GM21786 (cell line): ENCODE results near the gene PLAC9.
"Not testable (repeated sequence)": the region's sequence is repeated elsewhere in the genome, so short reads cannot be mapped to it uniquely, and the experiment has no call there.

Experiments used
- ATAC-seq: cut with Tn5 transposase; IDR thresholded peaks from one replicate; pipeline ENCODE4 v1.9.1; 2021; ENCODE audit not compliant: unreplicated experiment

PLAC9 gene

GRCh38 chr10:80137920-80138319, 5.4 kb downstream of the PLAC9 start:
- ATAC-seq = no peak

- ATAC-seq = no peak
Observed at GRCh38 chr10:80139265-80139664, 6.7 kb downstream of the PLAC9 start.

GRCh38 chr10:80140251-80140650, 7.7 kb downstream of the PLAC9 start:
- no peak for ATAC-seq

GRCh38 chr10:80141696-80142460, 9.3 kb downstream of the PLAC9 start:
- no peak for ATAC-seq

- ATAC-seq = peak; percentile 62
Observed at GRCh38 chr10:80144067-80144695, 11.7 kb downstream of the PLAC9 start.

GRCh38 chr10:80144696-80145131, 12.2 kb downstream of the PLAC9 start:
- ATAC-seq = peak; percentile 34

GRCh38 chr10:80145406-80146308, 13.1 kb downstream of the PLAC9 start:
- ATAC-seq = not testable (repeated sequence)

GRCh38 chr10:80146918-80147317, 14.4 kb downstream of the PLAC9 start:
- ATAC-seq = no peak

- ATAC-seq = no peak
Observed at GRCh38 chr10:80148166-80148805, 15.8 kb downstream of the PLAC9 start.

GRCh38 chr10:80149123-80149522, 16.6 kb downstream of the PLAC9 start:
- no peak for ATAC-seq

- no peak for ATAC-seq
Observed at GRCh38 chr10:80150172-80150571, 17.6 kb downstream of the PLAC9 start.

- ATAC-seq = no peak
Observed at GRCh38 chr10:80152820-80153219, 20.3 kb downstream of the PLAC9 start.

GRCh38 chr10:80153460-80153859, 20.9 kb downstream of the PLAC9 start:
- no peak for ATAC-seq

GRCh38 chr10:80154626-80154977, 22.1 kb downstream of the PLAC9 start:
- ATAC-seq = no peak

- no peak for ATAC-seq
Observed at GRCh38 chr10:80154978-80155695, 22.6 kb downstream of the PLAC9 start.

- no peak for ATAC-seq
Observed at GRCh38 chr10:80155696-80156215, 23.2 kb downstream of the PLAC9 start.

- ATAC-seq = no peak
Observed at GRCh38 chr10:80156216-80156615, 23.7 kb downstream of the PLAC9 start.

- ATAC-seq = no peak
Observed at GRCh38 chr10:80157561-80157960, 25.0 kb downstream of the PLAC9 start.

GRCh38 chr10:80158126-80158525, 25.6 kb downstream of the PLAC9 start:
- ATAC-seq = no peak

- ATAC-seq = no peak
Observed at GRCh38 chr10:80158598-80159127, 26.1 kb downstream of the PLAC9 start.
